GM19438 (cell line): Measurements from ENCODE around the gene PSMD1.
"Not testable (repeated sequence)": the region's sequence is repeated elsewhere in the genome, so short reads cannot be mapped to it uniquely, and the experiment has no call there.

Experiments
- ATAC-seq: cut with Tn5 transposase; IDR thresholded peaks from one replicate; pipeline ENCODE4 v1.9.1; 2021; ENCODE audit warnings: low read depth; ENCODE audit not compliant: unreplicated experiment

PSMD1 gene

DNA sequence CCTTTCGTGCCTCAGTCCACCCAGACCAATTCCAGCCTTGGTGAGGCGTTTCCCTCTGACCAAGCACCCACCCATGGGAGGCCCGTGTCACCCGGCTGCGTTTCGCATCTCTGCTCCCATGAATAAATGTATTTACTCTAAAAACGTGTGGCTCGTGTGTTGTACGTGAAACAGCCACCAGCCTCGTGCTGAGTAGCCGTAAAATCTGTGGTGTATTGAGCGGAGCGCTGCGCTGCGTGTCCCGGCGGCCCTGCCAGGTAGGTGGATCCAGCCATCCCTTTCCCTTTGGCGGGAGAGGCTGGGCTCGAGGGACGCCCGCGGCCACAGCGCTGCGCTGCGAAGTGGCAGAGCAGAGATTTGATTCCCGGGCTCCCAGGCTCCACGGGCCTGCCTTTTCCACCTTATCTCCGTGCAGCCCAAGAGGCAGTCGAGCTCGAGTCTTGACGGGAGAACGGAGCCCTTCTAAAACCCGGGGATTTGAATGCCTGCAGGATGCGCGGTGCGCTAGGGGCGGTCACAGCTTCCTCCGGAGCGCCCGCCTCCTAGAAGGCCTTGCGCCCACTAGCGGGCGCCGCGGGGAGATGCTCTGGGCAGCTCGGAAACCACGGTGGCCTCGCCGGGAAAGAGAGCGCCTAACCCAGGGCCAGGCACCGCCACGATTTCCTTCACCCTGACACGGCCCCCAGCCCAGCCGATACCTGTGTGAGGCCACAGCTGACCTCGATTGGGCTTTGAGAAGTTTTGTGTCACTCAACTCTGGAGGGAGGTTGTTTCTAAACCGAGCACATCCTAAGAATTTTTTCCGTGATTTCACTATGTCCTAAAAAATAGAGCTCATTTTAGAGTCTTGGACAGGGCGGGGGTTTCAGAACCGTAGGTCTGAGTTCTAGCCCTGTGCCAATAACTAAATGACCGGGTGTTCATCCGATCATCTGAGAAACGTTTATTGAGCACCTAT is 3.9 kb upstream of the PSMD1 start:
- peak; percentile 68 for ATAC-seq

DNA sequence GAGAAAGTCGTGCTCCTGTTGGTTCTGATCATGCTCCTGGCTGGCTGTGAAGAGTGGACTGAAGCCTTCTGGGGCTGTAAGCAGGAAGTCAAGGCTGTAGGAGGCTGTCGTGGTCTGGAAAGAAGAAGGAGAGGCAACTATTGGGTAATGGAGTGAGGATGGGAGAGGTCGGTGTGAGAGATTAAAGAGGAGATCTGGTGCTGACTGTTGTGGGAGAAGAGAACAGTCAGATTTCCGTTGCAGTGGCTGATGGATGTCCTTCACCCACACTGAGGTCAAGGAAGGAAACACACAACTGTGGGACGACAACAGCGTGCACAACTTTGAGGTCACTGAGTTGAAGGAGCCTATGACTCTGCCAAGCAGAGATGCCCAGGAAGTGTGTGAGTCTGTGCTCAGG is 2.8 kb upstream of the PSMD1 start:
- ATAC-seq: no peak

- ATAC-seq: no peak
Observed at GRCh38 chr2:231057590-231057989, 923 bp downstream of the PSMD1 start.

DNA sequence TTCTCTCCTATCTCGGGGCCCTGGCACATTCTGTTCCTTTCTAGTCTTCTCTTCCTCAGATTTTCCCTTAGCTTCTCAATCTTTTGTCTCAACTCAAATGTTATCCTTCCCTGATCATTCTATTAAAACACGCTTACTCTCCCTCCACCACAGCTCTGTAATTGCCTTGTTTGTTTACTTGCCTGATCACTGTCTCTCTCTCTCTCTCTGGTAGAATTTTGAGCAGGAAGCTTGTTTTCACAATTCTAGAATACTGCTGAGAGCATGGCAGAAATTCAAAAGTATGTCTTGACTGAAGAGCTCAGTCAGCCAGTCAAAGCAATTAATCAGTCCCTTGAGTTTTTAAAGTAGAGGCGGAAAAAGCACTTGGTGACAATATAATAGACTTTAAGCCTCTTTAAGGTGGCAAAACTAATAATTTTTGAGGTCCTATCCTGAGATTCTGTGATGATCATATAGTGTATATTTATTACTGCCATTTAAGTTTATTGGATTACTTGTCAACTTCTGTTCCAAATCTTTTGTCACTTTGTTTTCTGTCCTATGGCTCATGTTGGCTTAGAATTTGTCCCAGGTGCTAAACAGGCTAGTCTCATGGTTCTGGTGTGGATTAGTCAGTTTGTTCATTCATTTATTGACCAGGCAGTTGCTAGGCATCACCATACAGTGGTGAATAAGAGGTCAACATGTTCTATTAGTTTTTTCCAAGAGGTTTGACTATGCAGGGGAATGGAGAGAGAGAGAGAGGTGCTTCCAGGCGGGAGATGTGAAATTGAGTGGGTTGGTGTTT is 2.3 kb downstream of the PSMD1 start:
- no peak for ATAC-seq

- ATAC-seq: no peak
Observed at GRCh38 chr2:231059756-231060155, 3.1 kb downstream of the PSMD1 start.

DNA sequence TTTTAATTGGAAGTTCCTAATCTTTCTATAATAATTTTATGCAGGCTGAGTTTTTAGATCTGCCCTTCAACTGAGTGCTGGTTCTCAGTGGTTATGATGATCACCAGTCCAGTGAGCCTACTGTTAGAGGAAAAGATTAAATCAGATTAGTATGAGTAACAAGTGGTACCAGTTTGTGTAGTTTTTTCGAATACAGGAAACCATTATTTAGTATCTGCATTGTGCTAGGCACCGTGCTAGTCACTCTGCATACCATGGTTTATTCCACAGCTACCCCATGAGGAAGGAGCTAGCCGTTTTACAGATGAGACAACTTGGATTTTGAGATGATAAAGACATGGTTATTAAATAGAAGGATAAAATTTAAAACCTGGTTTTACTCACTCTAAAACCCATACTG is 6.1 kb downstream of the PSMD1 start:
- no peak for ATAC-seq

- ATAC-seq: no peak
Observed at GRCh38 chr2:231063347-231063746, 6.7 kb downstream of the PSMD1 start.

DNA sequence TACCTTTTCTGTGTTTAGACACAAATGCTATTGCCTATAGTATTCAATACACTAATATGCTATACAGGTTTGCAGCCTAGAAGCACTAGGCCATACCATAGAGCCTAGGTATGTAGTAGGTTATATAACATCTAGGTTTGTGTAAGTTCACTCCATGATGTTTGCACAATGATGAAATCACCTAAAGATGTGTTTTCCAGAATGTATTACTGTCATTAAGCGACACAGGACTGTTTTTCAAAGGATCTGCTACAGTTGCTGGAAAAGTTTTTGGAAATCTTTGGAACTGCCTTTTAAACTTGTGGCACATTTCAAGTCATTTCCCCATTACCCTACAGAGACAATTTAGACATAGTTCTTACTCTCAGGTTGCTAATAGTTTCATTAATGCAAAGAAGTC is 9.3 kb downstream of the PSMD1 start:
- ATAC-seq: no peak

DNA sequence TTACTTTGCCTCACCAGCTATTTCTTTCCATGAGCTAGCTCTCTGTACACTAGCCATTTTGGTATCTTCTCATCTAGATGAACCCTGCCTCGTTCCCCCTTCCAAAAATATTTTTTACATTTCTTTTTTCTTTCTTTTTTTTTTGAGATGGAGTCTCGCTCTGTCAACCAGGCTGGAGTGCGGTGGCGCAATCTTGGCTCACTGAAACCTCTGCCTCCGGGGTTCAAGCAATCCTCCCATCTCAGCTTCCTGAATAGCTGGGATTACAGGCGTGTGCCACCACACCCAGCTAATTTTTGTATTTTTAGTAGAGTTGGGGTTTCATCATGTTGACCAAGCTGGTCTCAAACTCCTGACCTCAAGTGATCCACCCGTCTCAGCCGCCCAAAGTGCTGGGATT is 10.9 kb downstream of the PSMD1 start:
- not testable (repeated sequence) for ATAC-seq

GRCh38 chr2:231068525-231069222 is 12.0 kb downstream of the PSMD1 start:
- ATAC-seq: no peak

DNA sequence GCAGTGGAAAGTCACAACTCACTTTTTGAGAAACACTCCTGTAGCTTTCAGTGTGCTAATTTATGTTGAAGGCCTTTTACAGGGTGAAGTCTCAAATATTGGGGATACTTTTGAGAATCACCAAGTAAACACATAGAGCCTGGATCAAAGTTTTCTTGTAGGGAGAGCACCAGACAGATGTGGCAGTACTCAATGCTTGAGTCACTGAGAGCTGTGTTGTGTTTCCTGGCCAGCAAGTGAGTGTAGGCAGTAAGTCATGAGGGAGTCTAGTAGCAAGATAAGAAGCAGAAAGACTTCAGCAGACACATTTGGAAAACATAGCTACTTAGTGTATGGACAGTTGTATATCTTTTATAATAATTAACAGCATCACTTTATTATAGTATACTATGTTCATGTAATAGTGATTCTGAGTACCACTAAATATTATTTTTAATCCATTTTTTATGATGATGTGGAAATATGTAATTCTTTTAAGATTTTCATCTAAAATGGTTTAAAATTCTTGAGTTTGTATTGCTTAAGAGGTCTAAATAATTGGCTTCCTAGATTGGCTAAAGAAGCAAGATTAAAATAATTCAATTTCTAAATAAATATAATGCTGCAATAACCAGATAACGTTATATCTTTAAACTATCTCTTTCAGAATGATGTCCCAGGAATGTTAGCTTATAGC is 12.8 kb downstream of the PSMD1 start:
- ATAC-seq: no peak

DNA sequence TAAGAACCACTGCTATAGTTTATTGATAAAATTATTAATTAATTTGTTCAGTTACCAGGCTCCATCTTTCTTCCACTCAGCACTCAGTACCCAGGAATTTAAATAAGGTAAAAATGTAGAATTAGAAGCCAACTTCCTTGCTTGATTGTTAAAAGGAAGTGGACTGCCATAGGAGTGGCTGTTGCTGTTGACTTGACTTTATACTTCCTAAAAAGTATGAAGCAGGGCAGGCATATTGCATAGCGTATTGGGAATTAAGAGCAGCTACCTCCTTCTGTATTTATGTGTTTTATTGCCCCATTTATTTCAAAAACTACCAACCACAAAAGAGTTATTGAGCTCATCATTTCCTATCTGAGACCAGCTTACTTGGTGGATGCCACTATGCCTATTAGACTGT is 27.9 kb downstream of the PSMD1 start:
- no peak for ATAC-seq

GRCh38 chr2:231088754-231089153 is 32.1 kb downstream of the PSMD1 start:
- ATAC-seq: no peak

GRCh38 chr2:231093933-231094332 is 37.3 kb downstream of the PSMD1 start:
- no peak for ATAC-seq

- no peak for ATAC-seq
Observed at GRCh38 chr2:231094736-231095346, 38.2 kb downstream of the PSMD1 start.

GRCh38 chr2:231099918-231100317 is 43.3 kb downstream of the PSMD1 start:
- no peak for ATAC-seq

GRCh38 chr2:231100321-231100720 is 43.7 kb downstream of the PSMD1 start:
- ATAC-seq: not testable (repeated sequence)

DNA sequence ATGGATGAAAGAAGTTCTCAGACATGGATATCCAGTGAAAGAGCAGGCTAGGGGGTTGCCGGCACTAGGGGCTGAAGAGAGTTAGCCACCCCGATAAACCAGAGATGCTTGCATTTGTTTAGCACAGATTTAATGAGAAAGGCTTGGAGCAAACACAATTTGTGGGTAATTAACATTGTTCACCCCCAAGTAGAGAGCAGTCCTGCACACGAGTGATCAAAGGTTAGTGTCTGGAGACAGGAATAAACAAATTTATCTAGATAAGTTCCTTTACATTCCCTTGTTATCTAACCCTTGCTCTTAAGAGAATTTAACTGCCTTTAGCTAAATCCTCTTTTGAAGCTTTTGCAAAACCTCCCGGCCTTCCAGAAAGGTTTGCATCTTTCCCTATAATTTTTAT is 44.3 kb downstream of the PSMD1 start:
- no peak for ATAC-seq

DNA sequence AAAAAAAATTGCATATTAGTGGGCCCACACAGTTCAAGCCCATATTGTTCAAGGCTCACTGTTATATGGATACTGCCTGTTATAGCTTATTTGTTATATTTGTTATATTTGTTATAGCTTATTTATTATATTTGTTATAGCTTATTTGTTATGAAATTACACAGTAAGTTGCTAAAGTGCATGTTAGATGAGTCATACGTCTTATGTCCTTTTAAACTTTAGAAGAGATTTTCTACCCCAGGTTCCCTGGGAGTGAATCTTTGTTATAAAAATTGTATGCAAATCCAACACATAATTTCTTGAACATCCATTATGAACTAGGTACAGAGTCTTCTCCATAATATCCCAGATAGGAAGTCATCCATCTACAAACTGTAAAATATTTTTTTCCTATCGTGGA is 46.1 kb downstream of the PSMD1 start:
- ATAC-seq: no peak

DNA sequence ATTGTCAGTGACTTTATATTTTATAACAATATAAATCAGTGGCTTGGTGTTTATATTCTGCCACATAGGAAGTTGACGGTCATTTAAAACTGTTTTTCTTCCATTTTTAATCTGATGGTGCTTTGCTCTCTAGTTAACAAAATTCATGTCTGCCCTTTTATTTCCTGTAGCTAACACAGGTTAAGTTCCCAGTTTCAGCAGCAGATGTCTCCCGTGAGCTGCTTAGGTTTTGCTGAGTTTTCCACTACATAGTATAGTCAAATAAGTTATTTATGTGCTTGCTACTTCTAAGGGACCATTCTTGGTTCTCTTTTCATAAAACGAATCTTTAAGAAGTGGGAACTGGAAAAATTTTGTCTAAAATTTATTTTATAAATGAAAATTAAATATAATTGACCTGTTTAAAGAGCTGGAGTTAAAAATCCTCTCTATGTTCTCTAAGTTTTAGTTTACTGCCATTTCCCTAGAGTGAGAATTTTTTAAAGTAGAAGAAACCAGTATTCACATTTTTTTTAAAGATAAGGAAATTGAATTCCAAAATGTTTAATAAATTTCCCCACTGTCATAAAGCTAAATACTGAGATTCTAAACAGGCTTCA is 47.5 kb downstream of the PSMD1 start:
- peak; percentile 64 for ATAC-seq
